ENCODE results near the gene ZNF624.
"Not testable (repeated sequence)": the region's sequence is repeated elsewhere in the genome, so short reads cannot be mapped to it uniquely, and the experiment has no call there.

The ZNF624 gene

DNA sequence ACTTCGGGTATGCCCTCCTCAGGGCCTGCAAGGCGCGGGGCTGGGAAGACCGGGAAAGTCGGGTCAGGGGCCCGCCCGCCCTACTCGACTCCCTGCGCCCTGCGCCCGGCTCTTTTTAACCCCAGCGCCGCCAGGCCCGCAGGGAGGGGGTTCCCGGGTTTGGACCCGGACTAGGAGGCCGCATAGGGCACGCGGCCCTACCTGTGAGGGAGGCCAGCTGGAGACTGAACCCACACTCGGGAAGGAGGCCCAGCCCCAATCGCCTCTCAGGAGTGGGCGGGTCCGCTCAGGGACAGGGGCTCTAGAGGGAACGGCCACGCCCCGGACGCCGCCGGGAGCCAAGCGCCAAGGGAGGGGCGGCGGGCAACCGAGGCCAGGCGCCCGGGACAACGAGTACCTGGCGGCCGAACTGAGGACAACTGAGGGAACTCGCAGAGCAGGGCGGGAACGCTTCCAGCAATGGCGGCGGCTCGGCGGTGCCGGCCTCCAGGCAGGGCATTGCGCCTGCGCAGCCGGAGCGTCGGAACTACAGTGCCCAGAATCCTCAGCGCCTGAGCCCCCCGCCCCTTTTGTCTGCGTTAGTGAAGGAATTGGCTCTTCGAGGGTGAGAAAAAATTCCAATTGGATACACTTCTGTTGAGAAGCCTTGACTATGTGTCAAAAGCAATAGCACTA is at the start of gene ZNF624:
Gene ZNF624, minus strand, starts transcription at position 484 of the 675 bp plus-strand sequence.
- DNase-seq (ENCODE audit: low read depth in 1 of 2, low spot score in 1 of 2): peak; percentile 79 to 83

DNA sequence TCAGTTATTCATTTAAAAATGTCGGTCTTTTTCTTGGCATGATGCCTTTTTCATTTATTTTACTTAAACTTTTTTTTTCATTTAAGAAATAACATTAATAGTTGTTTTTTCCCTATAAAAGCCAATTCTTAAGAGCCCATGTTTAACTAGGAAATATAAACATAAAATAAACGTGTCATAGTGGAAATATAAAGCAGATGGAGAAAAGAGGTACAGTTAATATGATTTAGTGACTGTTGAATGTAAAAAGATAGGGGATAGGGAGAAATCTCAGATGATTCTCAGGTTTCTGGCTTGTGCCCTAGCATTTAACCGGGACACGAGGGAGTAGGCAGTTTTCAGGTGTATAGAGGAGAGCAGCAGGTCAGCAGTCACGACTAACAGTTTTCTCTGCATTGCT is 44.0 kb upstream of the ZNF624 start:
- DNase-seq (ENCODE audit: low read depth in 1 of 2, low spot score in 1 of 2): not testable (repeated sequence)

DNA sequence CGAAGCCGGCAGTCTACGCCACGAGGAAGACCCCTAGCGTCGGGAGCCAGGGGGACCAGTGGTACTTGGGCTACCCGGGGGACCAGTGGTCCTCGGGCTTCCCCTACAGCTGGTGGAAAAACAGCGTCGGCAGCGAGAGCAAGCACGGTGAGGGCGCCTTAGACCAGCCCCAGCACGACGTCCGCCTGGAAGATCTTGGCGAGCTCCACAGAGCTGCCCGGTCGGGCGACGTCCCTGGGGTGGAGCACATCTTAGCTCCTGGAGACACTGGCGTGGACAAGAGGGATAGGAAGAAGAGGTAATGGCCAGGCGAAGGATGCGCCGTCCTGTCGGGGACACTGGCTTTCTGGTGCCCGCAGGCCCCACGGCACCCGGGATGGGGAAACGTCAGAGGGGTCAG is 36.8 kb upstream of the ZNF624 start:
- DNase-seq (ENCODE audit: low read depth in 1 of 2, low spot score in 1 of 2): not testable (repeated sequence)

DNA sequence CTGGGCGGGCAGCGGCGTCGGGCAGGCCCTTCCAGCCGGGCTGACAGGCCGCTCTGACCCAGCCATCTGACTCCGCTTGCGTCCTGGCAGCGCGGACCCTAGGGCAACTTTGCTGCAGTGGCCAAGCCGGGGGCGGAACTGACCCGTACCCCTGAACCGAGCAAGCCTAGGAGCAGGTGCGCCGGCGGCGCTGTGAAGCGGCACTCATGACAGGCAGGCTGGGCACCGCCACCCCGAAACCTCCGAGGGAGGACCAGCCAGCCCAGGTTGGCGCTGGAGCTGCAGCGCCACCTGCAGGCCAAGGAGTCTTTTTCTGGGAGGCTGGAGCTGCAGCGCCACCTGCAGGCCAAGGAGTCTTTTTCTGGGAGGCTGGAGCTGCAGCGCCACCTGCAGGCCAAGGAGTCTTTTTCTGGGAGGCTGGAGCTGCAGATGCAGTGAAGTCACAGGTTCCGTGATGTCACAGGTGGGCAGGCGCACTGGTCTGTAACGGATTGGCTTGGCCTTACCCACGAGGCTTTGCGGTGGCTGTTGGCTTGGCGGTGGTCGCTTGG is 36.2 kb upstream of the ZNF624 start, which contains the start of gene CCDC144A:
Gene CCDC144A, plus strand, starts transcription at position 511 of the 551 bp plus-strand sequence. CDS start 160 bp downstream, outside the sequence.
- peak; percentile 44 to 52 for DNase-seq (ENCODE audit: low read depth in 1 of 2, low spot score in 1 of 2)

DNA sequence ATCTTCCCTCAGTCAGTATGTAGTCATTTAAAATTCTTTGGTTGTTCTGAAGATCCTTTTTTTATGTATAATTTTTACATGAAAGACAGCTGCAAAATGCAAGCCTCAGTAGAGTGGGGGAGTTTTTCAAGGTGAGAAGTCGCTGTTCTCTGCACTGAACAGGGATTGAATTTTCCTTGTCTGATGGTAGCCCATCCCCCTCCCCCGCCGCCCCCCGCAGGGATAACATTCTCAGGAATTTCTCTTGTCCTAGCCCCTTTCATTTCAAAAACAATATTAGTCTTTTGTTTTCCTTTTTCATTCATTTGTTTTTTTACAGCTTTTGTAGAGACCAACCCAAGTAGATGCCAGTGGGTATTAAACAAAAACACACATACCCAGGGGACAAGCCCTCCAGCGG is 33.5 kb upstream of the ZNF624 start:
- not testable (repeated sequence) for DNase-seq (ENCODE audit: low read depth in 1 of 2, low spot score in 1 of 2)

DNA sequence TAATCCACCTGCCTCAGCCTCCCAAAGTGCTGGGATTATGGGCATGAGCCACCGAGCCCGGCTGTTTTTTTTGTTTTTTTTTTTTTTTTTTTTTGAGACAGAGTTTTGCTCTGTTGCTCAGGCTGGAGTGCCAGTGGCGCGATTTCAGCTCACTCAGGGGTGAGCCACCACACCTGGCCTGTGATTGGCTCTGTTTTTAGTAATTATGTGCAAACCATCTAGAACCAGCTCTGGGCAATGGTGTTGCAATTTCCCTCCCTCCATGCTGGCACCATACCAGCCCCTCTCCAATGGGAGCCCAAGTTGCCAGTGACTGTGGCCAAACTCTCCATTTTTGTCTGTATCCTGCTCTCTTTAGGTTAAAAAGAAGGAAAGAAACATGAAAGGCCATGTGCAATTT is 32.4 kb upstream of the ZNF624 start:
- DNase-seq (ENCODE audit: low read depth in 1 of 2, low spot score in 1 of 2): not testable (repeated sequence)

GRCh38 chr17:16683290-16684138 is 29.9 kb upstream of the ZNF624 start:
- not testable (repeated sequence) for DNase-seq (ENCODE audit: low read depth in 1 of 2, low spot score in 1 of 2)

DNA sequence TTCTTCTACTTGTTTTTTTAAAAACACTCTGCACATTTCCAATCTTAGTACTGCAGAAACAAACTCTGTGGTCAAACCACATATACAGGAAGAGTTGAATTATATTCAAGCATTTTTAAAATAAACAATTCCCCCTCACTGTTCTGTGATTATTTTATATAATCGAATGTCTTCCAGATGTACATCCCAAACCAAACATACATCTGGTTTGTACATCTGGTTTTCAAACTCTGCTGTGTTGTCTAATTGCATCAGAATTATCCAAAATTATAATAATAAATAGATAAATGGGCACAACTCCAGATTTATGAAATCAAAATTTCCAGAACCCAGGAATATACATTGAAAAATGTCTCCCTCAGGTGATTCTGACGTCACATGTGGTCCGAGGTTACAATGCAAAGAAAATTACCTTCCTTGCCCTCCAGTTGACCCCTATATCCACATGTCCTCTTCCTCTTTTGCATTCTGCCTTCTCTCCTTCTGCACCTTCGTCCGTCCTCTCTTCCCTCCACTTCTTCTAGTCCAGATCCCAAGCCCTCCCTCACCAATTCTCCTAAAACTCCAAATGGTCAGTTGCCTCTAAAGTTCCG is 23.1 kb upstream of the ZNF624 start:
- DNase-seq (ENCODE audit: low read depth in 1 of 2, low spot score in 1 of 2): no peak

GRCh38 chr17:16666907-16667636 is 13.4 kb upstream of the ZNF624 start:
- DNase-seq (ENCODE audit: low read depth in 1 of 2, low spot score in 1 of 2): not testable (repeated sequence)

- DNase-seq (ENCODE audit: low read depth in 1 of 2, low spot score in 1 of 2): not testable (repeated sequence)
Measured at GRCh38 chr17:16666553-16666906, 12.9 kb upstream of the ZNF624 start.

DNA sequence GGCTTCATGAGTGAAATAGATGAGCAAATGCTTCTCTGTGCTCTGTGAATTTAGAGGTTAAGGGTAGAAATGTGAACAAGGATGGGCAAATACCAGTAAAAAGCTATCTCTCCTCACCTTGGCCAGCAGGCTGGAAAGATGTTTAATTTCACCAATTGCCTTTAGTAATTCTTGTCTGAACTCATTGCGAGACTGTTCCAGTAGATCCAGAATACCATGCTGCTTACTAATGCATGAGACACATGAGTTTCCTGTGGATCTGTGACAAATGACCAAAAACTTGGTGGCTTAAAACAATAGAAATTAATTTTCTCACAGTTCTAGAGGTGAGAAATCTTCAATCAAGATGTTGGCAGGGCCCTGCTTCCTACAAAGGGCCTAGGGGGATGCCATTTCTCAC is 9.3 kb upstream of the ZNF624 start:
- no peak for DNase-seq (ENCODE audit: low read depth in 1 of 2, low spot score in 1 of 2)

- DNase-seq (ENCODE audit: low read depth in 1 of 2, low spot score in 1 of 2): no peak
Measured at GRCh38 chr17:16661217-16661616, 7.6 kb upstream of the ZNF624 start.

DNA sequence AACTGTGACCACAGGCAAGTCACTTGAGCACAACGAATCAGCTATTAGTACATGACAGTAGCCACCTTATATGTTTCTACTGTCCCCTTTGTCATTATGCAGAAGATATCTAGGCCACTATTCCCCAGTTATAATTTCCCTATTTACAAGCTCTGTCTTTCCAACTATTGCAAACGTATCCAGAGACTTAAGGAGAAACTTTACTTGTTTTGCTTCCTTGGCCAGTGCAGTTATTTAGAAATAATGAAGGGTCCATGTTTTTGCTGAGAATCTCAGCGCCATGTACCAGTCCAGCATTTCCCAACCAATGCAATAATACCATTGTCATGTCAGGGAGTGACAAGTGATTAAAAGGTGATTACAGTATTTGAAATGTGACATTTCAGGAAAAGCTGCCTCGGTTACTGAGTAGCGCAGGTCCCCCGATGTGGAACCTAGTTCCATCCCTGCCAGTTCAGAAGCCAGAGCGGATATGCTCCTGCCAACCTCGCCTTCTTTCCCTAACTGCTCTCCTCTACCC is 743 bp downstream of the ZNF624 start:
- DNase-seq (ENCODE audit: low read depth in 1 of 2, low spot score in 1 of 2): no peak

- DNase-seq (ENCODE audit: low read depth in 1 of 2, low spot score in 1 of 2): no peak
Measured at GRCh38 chr17:16652252-16652651, 1.4 kb downstream of the ZNF624 start.

GRCh38 chr17:16649585-16649984 is 4.1 kb downstream of the ZNF624 start:
- DNase-seq (ENCODE audit: low read depth in 1 of 2, low spot score in 1 of 2): no peak

DNA sequence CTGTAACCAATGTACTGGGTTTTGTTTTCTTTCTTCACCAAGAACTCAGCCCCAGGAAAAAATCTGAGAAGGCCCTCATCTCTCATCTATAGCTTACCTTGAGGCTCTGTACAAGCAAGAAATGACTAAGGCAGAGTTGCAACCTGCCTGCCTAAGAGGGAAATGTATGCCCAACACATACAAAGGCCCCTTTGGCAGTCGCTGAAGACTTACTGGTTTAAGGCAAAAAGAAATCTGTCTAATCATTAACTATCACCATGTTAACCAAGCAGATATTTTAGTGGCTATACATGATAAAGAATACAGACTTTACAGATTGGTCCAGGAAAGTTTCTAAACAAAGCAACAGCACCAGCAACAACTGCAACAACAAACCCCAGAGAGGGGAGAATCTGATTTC is 14.2 kb downstream of the ZNF624 start:
- DNase-seq (ENCODE audit: low read depth in 1 of 2, low spot score in 1 of 2): no peak

DNA sequence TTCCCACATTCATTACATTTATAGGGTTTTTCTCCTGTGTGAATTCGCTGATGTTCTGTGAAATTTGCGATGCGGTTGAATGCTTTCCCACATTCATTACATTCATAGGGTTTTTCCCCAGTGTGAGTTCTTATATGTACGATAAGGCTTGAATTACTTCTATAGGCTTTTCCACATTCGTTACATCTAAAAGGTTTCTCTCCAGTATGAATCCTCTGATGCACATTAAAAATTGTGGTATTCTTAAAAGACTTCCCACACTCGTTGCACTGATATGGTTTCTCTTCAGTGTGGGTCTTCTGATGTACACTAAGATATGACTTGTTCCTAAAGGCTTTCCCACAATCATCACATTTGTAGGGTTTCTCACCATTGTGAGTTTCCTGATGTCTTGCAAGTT is 30.4 kb downstream of the ZNF624 start:
- DNase-seq (ENCODE audit: low read depth in 1 of 2, low spot score in 1 of 2): no peak

DNA sequence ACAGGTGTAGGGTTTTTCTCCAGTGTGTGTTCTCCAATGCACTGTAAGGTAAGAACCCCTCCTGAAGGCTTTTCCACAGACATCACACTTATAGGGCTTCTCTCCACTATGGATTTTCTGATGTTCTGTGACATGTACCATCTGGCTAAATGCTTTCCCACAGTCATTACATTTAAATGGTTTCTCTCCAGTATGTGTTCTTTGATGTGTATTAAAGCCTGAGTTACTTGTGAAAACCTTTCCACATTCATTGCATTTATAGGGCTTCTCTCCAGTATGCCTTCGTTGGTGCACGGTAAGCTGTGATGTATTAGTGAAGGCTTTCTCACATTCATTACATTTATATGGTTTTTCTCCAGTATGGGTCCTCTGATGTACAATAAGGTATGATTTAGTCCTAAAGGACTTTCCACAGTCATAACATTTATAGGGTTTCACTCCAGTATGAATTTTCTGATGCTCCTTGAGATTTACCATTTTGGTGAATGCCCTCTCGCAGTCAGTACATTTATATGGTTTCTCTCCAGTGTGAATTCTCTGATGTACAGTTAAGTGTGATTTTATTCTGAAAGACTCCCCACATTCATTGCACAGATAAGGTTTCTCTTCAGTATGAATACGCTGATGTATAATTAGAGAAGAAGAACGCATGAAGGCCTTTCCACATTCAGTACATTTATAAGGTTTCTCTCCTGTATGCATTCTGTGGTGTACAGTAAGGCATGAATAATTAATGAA is 30.9 kb downstream of the ZNF624 start:
- DNase-seq (ENCODE audit: low read depth in 1 of 2, low spot score in 1 of 2): no peak

DNA sequence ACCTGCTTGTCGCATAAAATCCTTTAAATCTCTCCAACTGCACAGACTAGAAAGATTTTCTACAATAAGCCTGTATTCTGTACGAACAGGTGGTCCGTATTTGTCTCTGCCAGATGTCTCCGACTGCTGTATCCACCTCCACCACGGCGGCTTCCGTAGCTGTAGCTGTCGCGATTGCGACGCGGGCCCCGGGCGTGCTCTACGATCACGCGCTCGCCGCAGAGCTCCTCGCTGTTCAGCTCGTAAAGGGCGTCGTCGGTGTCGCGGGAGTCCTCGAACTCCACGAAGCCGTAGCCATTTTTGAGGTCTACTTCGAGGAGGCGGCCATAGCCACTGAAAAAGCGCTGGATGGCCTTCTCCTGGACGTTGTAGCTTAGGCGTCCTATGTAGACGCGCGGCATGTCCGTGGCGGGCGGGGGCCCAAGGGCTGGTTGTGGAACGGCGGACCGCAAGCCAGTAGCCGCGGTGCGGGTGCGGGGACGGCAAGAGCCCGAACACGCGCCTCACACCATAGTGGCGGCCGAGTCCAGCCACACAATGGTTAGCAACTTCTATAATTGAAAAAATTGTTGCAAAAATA is 36.1 kb downstream of the ZNF624 start:
- DNase-seq (ENCODE audit: low read depth in 1 of 2, low spot score in 1 of 2): no peak

DNA sequence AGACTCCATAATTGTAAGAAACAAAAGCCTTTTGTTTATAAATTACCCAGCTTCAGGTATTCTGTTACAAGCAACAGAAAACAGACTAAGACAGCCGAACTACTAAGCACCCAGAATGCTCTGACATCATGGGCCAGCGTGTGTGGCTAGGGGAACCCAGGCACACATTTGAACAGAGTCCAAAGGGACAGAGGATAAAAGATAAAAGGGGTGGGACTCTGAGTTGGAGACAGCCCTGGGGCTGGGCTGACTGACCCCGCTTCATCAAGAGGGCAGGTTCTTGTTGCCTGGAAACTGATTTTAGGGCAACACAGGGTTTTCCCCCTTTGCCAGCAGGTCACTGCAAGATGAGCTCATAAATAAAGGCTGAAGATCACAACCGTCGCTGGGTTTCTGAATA is 54.1 kb downstream of the ZNF624 start:
- no peak for DNase-seq (ENCODE audit: low read depth in 1 of 2, low spot score in 1 of 2)
